GM23338 (cell line): ENCODE results near the gene RELCH.

ENCODE experiments used
- CTCF ChIP-seq, 2 experiments: fragments of 200-600 bp in 1 of 2; sonication (generic) in 1 of 2; conservative IDR thresholded peaks; 2 replicates each; pipeline versions ENCODE4 v1.5.1 to v1.6.1; 2016 to 2017; ENCODE audit warnings: antibody characterized with exemption in 2 of 2, low read depth in 2 of 2, mild to moderate bottlenecking in 2 of 2, moderate library complexity in 1 of 2
- EZH2 ChIP-seq: fragments of 200-600 bp; sonication (generic); IDR thresholded peaks from one replicate; pipeline ENCODE4 v1.8.0; 2017; ENCODE audit warnings: antibody characterized with exemption, mild to moderate bottlenecking, low read depth; ENCODE audit not compliant: unreplicated experiment
- POLR2AphosphoS5 ChIP-seq: IDR thresholded peaks from 2 replicates; pipeline ENCODE4 v1.6.1; 2016; ENCODE audit warnings: antibody characterized with exemption, low read depth
- REST ChIP-seq: IDR thresholded peaks from one replicate; pipeline ENCODE4 v1.6.1; 2018; ENCODE audit warnings: antibody characterized with exemption; ENCODE audit not compliant: unreplicated experiment

GRCh38 chr18:62288665-62289008 is 101.6 kb downstream of the RELCH start:
- TF ChIP-seq EZH2 (no peak), POLR2AphosphoS5 (no peak), CTCF (conservative IDR thresholded peaks at IDR 0.05; ENCODE audit: low read depth in 2 of 2) (no peak), REST (no peak)
